ENCODE measurements around the gene TMEM39B.
"Not testable (repeated sequence)": the region's sequence is repeated elsewhere in the genome, so short reads cannot be mapped to it uniquely, and the experiment has no call there.

Gene TMEM39B

GRCh38 chr1:32106663-32107275 lies 34.0 kb downstream of the TMEM39B start:
- no peak for DNase-seq (ENCODE audit: low read depth, low spot score)
- H3K4me3 ChIP-seq (ENCODE audit: low read length) = no peak overlapping the region

GRCh38 chr1:32107742-32108661 lies 35.3 kb downstream of the TMEM39B start, which contains the start of gene KPNA6:
Gene KPNA6 (plus strand): TSS chr1:32108056. CDS start chr1:32108131, 75 bp downstream.
- peak within 1 kb of the TSS; percentile 96 for H3K4me3 ChIP-seq (ENCODE audit: low read length)
- peak; percentile 97 for DNase-seq (ENCODE audit: low read depth, low spot score)

GRCh38 chr1:32111040-32111623 lies 38.4 kb downstream of the TMEM39B start:
- no peak overlapping the region for H3K4me3 ChIP-seq (ENCODE audit: low read length)
- no peak for DNase-seq (ENCODE audit: low read depth, low spot score)

- no peak overlapping the region for H3K4me3 ChIP-seq (ENCODE audit: low read length)
- DNase-seq (ENCODE audit: low read depth, low spot score) = no peak
Observed at GRCh38 chr1:32111789-32112188, 39.0 kb downstream of the TMEM39B start.

- DNase-seq (ENCODE audit: low read depth, low spot score) = peak; percentile 34
- no peak overlapping the region for H3K4me3 ChIP-seq (ENCODE audit: low read length)
Observed at GRCh38 chr1:32112806-32113375, 40.2 kb downstream of the TMEM39B start.

- not testable (repeated sequence) for H3K4me3 ChIP-seq (ENCODE audit: low read length); DNase-seq (ENCODE audit: low read depth, low spot score)
Observed at GRCh38 chr1:32113436-32113835, 40.7 kb downstream of the TMEM39B start.

GRCh38 chr1:32114420-32114819 lies 41.7 kb downstream of the TMEM39B start:
- no peak for DNase-seq (ENCODE audit: low read depth, low spot score)
- no peak overlapping the region for H3K4me3 ChIP-seq (ENCODE audit: low read length)

- no peak for DNase-seq (ENCODE audit: low read depth, low spot score)
Observed at GRCh38 chr1:32115496-32115895, 42.8 kb downstream of the TMEM39B start.

GRCh38 chr1:32116531-32116930 lies 43.8 kb downstream of the TMEM39B start:
- no peak overlapping the region for H3K4me3 ChIP-seq (ENCODE audit: low read length)
- DNase-seq (ENCODE audit: low read depth, low spot score) = no peak

More at GRCh38 chr1:32115496-32115895, 42.8 kb downstream of the TMEM39B start:
- H3K4me3 ChIP-seq (ENCODE audit: low read length) = no peak overlapping the region

- DNase-seq (ENCODE audit: low read depth, low spot score) = no peak
- no peak overlapping the region for H3K4me3 ChIP-seq (ENCODE audit: low read length)
Observed at GRCh38 chr1:32122151-32122550, 49.4 kb downstream of the TMEM39B start.

- not testable (repeated sequence) for DNase-seq (ENCODE audit: low read depth, low spot score); H3K4me3 ChIP-seq (ENCODE audit: low read length)
Observed at GRCh38 chr1:32123361-32123760, 50.6 kb downstream of the TMEM39B start.

- no peak for DNase-seq (ENCODE audit: low read depth, low spot score)
- no peak overlapping the region for H3K4me3 ChIP-seq (ENCODE audit: low read length)
Observed at GRCh38 chr1:32125313-32125712, 52.6 kb downstream of the TMEM39B start.

- no peak overlapping the region for H3K4me3 ChIP-seq (ENCODE audit: low read length)
- DNase-seq (ENCODE audit: low read depth, low spot score) = no peak
Observed at GRCh38 chr1:32126770-32127169, 54.0 kb downstream of the TMEM39B start.

GRCh38 chr1:32127409-32128198 lies 54.9 kb downstream of the TMEM39B start:
- no peak for DNase-seq (ENCODE audit: low read depth, low spot score)
- H3K4me3 ChIP-seq (ENCODE audit: low read length) = no peak overlapping the region

GRCh38 chr1:32128479-32128878 lies 55.7 kb downstream of the TMEM39B start:
- no peak for DNase-seq (ENCODE audit: low read depth, low spot score)
- H3K4me3 ChIP-seq (ENCODE audit: low read length) = no peak overlapping the region

- no peak overlapping the region for H3K4me3 ChIP-seq (ENCODE audit: low read length)
- DNase-seq (ENCODE audit: low read depth, low spot score) = no peak
Observed at GRCh38 chr1:32128964-32129363, 56.2 kb downstream of the TMEM39B start.

GRCh38 chr1:32133950-32134280 lies 61.2 kb downstream of the TMEM39B start:
- not testable (repeated sequence) for DNase-seq (ENCODE audit: low read depth, low spot score); H3K4me3 ChIP-seq (ENCODE audit: low read length)

GRCh38 chr1:32137111-32137510 lies 64.4 kb downstream of the TMEM39B start:
- DNase-seq (ENCODE audit: low read depth, low spot score) = no peak
- H3K4me3 ChIP-seq (ENCODE audit: low read length) = no peak overlapping the region

GRCh38 chr1:32138965-32139364 lies 66.2 kb downstream of the TMEM39B start:
- no peak for DNase-seq (ENCODE audit: low read depth, low spot score)
- no peak overlapping the region for H3K4me3 ChIP-seq (ENCODE audit: low read length)
